Skeletal muscle satellite cell (primary cell): Measurements from ENCODE around the gene TTC27.

Source experiments
- H3K27me3 ChIP-seq: 2 replicates; pipeline ENCODE4 v1.7.0; 2013; ENCODE audit warnings: low read length; ENCODE audit not compliant: control insufficient read depth, insufficient read depth
- H3K36me3 ChIP-seq: 2 replicates; pipeline ENCODE4 v1.7.0; 2013; ENCODE audit warnings: mild to moderate bottlenecking, control low read depth, low read length; ENCODE audit not compliant: insufficient read depth
- H3K4me1 ChIP-seq: 2 replicates; pipeline ENCODE4 v1.7.0; 2013; ENCODE audit warnings: low read length; ENCODE audit not compliant: control insufficient read depth, insufficient read depth
- H3K4me2 ChIP-seq: 2 replicates; pipeline ENCODE4 v1.7.0; 2013; ENCODE audit warnings: mild to moderate bottlenecking, low read length
- H3K4me3 ChIP-seq: 2 replicates; pipeline ENCODE4 v1.7.0; 2013; ENCODE audit warnings: low read length
- H3K9ac ChIP-seq: 2 replicates; pipeline ENCODE4 v1.7.0; 2013; ENCODE audit warnings: mild to moderate bottlenecking, low read depth, low read length, moderate library complexity
- H3K9me3 ChIP-seq: replicated peaks from 2 replicates; pipeline ENCODE4 v1.7.0; 2013; ENCODE audit warnings: mild to moderate bottlenecking, control low read depth, low read length

The TTC27 gene

DNA sequence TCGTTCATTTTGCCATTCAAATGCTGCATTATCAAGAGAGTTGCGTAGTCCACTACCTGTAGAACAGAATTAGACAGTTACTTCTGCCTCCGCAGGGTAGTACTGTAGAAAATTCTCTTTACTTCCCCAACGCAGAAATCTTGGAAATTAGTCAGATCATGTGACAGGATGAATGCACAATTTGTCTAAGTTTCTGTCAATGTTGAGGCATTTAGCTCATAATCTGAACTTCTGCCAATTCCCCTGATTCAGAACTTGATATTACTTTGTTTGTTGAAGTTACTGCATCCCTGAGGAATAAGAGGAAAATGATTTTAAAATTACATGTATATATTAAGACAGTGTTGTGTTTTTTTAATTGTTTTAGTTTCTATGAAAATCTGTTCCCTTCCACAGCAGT, 83.4 kb downstream of the TTC27 start:
- no peaks in the 10 kb centered on the region for H3K9me3 ChIP-seq
- no peak overlapping the region for H3K4me3 ChIP-seq
- no peak overlapping the region for H3K4me2 ChIP-seq
- H3K9ac ChIP-seq = no peak overlapping the region
- peaks cover 28% of the 10 kb centered on the region for H3K4me1 ChIP-seq
- H3K36me3 ChIP-seq = peaks cover 2% of the 10 kb centered on the region
- no peaks in the 10 kb centered on the region for H3K27me3 ChIP-seq

- Histone ChIP-seq H3K36me3 (peaks cover 2% of the 10 kb centered on the region), H3K9me3 (no peaks in the 10 kb centered on the region), H3K4me1 (peaks cover 28% of the 10 kb centered on the region), H3K4me3 (no peak overlapping the region), H3K27me3 (no peaks in the 10 kb centered on the region), H3K4me2 (no peak overlapping the region), H3K9ac (no peak overlapping the region)
These were observed 84.2 kb downstream of the TTC27 start for GRCh38 chr2:32711908-32712501.

- Histone ChIP-seq H3K27me3 (no peaks in the 10 kb centered on the region), H3K36me3 (peaks cover 2% of the 10 kb centered on the region), H3K9me3 (no peaks in the 10 kb centered on the region), H3K4me1 (peaks cover 28% of the 10 kb centered on the region), H3K4me3 (no peak overlapping the region), H3K4me2 (no peak overlapping the region), H3K9ac (no peak overlapping the region)
These were observed 85.0 kb downstream of the TTC27 start for GRCh38 chr2:32712870-32713269.

DNA sequence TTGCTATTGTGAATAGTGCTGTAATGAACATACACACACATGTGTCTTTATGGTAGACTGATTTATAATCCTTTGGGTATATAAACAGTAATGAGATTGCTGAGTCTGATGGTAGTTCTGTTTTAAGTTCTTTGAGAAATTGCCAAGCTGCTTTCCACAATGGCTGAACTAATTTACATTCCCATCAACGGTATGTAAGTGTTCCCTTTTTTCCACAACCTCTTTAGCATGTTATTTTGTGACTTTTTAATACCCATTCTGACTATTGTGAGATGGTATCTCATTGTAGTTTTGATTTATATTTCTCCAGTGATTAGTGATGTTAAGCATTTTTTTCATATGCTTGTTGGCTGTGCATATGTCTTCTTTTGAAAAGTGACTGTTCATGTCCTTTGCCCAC, 86.7 kb downstream of the TTC27 start:
- Histone ChIP-seq H3K4me3 (no peak overlapping the region), H3K36me3 (peaks cover 2% of the 10 kb centered on the region), H3K9me3 (no peaks in the 10 kb centered on the region), H3K27me3 (no peaks in the 10 kb centered on the region), H3K9ac (no peak overlapping the region), H3K4me1 (peaks cover 28% of the 10 kb centered on the region), H3K4me2 (no peak overlapping the region)

GRCh38 chr2:32715391-32715841, 87.6 kb downstream of the TTC27 start:
- H3K27me3 ChIP-seq = no peaks in the 10 kb centered on the region
- no peak overlapping the region for H3K4me3 ChIP-seq
- H3K36me3 ChIP-seq = peaks cover 2% of the 10 kb centered on the region

GRCh38 chr2:32715981-32716380, 88.1 kb downstream of the TTC27 start:
- no peak overlapping the region for H3K4me2 ChIP-seq
- no peak overlapping the region for H3K9ac ChIP-seq
- H3K4me3 ChIP-seq = no peak overlapping the region

More at GRCh38 chr2:32715391-32715841, 87.6 kb downstream of the TTC27 start:
- Histone ChIP-seq H3K9me3 (no peaks in the 10 kb centered on the region), H3K9ac (no peak overlapping the region), H3K4me1 (peaks cover 32% of the 10 kb centered on the region), H3K4me2 (no peak overlapping the region)

GRCh38 chr2:32716598-32716997, 88.7 kb downstream of the TTC27 start:
- H3K36me3 ChIP-seq = peaks cover 2% of the 10 kb centered on the region
- H3K9ac ChIP-seq = no peak overlapping the region
- no peaks in the 10 kb centered on the region for H3K9me3 ChIP-seq
- H3K27me3 ChIP-seq = no peaks in the 10 kb centered on the region
- no peak overlapping the region for H3K4me2 ChIP-seq
- no peak overlapping the region for H3K4me3 ChIP-seq
- H3K4me1 ChIP-seq = peaks cover 22% of the 10 kb centered on the region

More at GRCh38 chr2:32715981-32716380, 88.1 kb downstream of the TTC27 start:
- Histone ChIP-seq H3K4me1 (peaks cover 28% of the 10 kb centered on the region), H3K27me3 (no peaks in the 10 kb centered on the region), H3K36me3 (peaks cover 2% of the 10 kb centered on the region), H3K9me3 (no peaks in the 10 kb centered on the region)

DNA sequence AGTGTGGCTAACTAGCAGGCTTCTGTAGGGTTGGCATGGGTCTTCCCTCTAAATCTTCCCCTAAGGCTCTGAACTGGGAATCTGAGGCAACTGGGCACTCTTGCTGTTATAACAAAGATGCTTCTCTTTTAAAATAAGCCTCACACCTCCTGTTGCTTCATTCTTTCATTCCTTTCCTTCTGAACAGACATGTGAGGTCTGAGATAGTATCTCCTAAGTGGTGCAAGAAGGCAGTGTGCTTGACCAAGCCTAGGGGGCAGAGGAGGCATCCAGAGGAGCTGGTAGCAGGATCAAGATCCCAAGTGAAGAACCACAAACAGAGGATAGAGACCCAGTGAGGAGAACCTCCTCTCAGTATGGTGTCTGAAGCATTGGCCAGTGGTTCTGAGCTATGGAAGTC, 90.9 kb downstream of the TTC27 start:
- Histone ChIP-seq H3K4me2 (no peak overlapping the region), H3K4me1 (peaks cover 14% of the 10 kb centered on the region), H3K4me3 (no peak overlapping the region), H3K27me3 (no peaks in the 10 kb centered on the region), H3K9ac (no peak overlapping the region), H3K9me3 (no peaks in the 10 kb centered on the region), H3K36me3 (peaks cover 2% of the 10 kb centered on the region)

DNA sequence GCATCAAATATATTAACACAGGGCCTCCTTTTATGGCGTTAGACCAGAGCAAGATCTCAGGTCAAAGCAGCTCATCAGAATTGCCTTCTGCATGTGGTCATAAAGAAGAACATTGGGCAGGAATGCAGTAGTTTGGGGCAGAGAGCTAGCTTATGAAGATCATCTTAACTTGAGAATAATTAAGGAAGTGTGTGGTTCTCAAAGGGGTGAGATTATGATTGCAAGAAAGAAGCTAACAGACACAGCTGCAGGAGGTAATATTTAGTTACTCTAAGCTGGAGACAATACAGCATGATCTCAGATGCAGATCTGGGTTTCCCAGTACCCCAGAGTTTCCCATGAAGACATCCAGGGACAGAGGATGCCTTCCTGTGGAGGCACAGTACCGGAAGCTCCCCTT, 91.6 kb downstream of the TTC27 start:
- Histone ChIP-seq H3K36me3 (no peaks in the 10 kb centered on the region), H3K4me1 (peaks cover 14% of the 10 kb centered on the region), H3K4me3 (no peak overlapping the region), H3K9ac (no peak overlapping the region), H3K27me3 (no peaks in the 10 kb centered on the region), H3K4me2 (no peak overlapping the region), H3K9me3 (no peaks in the 10 kb centered on the region)

GRCh38 chr2:32719933-32720716, 92.3 kb downstream of the TTC27 start:
- Histone ChIP-seq H3K4me3 (no peak overlapping the region), H3K27me3 (no peaks in the 10 kb centered on the region), H3K36me3 (no peaks in the 10 kb centered on the region), H3K4me2 (no peak overlapping the region), H3K4me1 (peaks cover 13% of the 10 kb centered on the region), H3K9me3 (no peaks in the 10 kb centered on the region), H3K9ac (no peak overlapping the region)

DNA sequence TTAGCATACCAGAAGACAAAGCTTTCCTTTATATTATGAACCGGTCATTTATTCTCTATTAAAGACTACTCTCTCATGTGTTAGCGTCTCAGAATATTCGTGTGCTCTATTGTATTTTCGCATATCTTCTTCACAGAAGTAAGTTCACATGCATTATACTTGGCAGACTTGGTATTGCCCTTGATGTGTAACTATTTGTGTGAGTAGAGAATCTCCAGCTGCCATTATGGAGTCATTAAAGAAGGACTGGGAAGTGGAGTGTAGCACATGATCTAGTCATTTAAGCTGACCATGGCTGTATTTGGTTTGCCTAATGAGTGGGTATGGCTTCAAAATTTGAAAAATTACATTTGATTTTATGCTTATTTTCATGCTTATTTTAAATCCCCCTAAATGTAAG, 92.9 kb downstream of the TTC27 start:
- no peaks in the 10 kb centered on the region for H3K9me3 ChIP-seq
- peaks cover 7% of the 10 kb centered on the region for H3K4me1 ChIP-seq
- H3K9ac ChIP-seq = no peak overlapping the region
- no peaks in the 10 kb centered on the region for H3K27me3 ChIP-seq
- H3K4me3 ChIP-seq = no peak overlapping the region
- H3K4me2 ChIP-seq = no peak overlapping the region
- H3K36me3 ChIP-seq = no peaks in the 10 kb centered on the region

DNA sequence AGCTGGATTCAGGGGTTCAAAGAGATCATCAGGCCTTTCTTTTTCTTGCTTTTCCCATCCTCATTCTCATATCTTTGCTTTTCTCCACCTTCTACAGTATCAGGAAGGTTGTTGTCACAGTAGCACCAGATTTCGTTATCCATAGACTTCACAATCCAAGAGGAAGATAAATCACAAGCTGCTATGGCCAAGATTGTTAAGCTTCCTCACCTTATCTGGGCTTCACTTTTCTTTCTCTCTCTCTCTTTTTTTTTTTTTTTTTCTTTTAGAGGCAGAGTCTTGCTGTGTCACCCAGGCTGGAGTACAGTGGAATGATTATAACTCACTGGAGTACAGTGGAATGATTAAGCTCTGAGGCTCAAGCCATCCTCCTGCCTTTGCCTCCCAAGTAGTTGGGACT, 93.5 kb downstream of the TTC27 start:
- H3K36me3 ChIP-seq = no peaks in the 10 kb centered on the region
- no peak overlapping the region for H3K4me3 ChIP-seq

More for the DNA sequence above, 93.5 kb downstream of the TTC27 start:
- H3K9me3 ChIP-seq = no peaks in the 10 kb centered on the region
- H3K27me3 ChIP-seq = no peaks in the 10 kb centered on the region
- no peak overlapping the region for H3K9ac ChIP-seq
- peaks cover 4% of the 10 kb centered on the region for H3K4me1 ChIP-seq
- H3K4me2 ChIP-seq = no peak overlapping the region
